ENCODE data around the gene USH1G. TPM values are rescaled to one million over a fixed set of nuclear protein-coding genes. Genes with fewer than 3 reads are reported as not detected.

Gene USH1G
- total and polyA plus RNA-seq, 2 of the 13 experiments (the other 11 are each of a cell fraction or from before 2014, with no cell fraction given), result 0.04 TPM; not detected in 1

DNA sequence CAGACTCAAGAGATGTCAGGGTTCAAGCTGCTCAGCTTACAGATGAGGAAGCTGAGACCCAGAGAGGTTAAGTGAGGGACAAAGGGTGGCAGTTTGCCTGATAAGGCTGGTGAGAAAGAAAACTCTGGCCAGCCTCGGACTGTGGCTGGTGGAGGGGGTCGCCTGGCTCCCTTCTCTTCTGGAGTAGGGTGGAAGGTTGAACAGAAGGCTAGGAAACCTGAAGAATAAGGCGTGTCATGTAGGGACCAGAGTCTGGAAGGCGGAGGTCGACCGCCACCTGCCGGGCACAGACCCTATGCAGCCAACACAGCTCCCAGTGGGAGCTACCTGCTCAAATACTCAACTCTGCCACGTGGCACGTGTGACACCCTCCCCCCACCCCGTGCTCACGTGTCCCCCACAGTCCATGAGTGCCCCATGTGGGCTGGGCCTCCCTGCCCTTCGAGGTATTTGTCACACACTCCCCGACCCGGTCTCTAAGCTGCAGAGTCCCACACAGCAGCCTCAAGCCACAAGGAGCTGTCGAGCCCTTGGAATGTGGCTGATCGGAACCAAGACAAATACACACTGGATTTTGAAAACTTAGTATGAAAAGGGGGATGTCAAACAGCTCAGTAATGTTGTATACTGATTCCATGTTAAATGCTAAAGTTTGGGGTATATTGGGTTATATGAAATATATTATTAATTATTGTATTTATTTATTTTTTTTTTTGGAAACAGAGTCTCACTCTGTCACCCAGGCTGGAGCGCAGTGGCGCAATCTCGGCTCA lies 37.7 kb upstream of the USH1G start (continued):
- TF ChIP-seq CBFB (CRISPR knock-in tag; IDR thresholded peaks at IDR 0.05), result peak; percentile 49; the same call in 1 of the 2 replicates
- TF ChIP-seq DNMT1 (CRISPR knock-in tag; IDR thresholded peaks at IDR 0.05), result no peak
- 0 out of 2 replicates have a peak, but pooled peaks have one; percentile 51 for TF ChIP-seq JUN (CRISPR knock-in tag; IDR thresholded peaks at IDR 0.05)
- no peak for TF ChIP-seq ZNF468 (CRISPR knock-in tag; IDR thresholded peaks at IDR 0.05)
- TF ChIP-seq ZNF550 (CRISPR knock-in tag; IDR thresholded peaks at IDR 0.05; ENCODE audit: borderline replicate concordance), result no peak
- no peak; the same call in 1 of the 2 replicates for TF ChIP-seq CHD4 (IDR thresholded peaks at IDR 0.05; ENCODE audit: borderline replicate concordance, low read length)
- no peak for TF ChIP-seq TCF12 (IDR thresholded peaks at IDR 0.05)
- TF ChIP-seq TCF12 (CRISPR knock-in tag; IDR thresholded peaks at IDR 0.05), result no peak
- peak; percentile 30; the same call in 1 of the 2 replicates for TF ChIP-seq NFYC (CRISPR knock-in tag; IDR thresholded peaks at IDR 0.05)
- TF ChIP-seq, protein P1, sequence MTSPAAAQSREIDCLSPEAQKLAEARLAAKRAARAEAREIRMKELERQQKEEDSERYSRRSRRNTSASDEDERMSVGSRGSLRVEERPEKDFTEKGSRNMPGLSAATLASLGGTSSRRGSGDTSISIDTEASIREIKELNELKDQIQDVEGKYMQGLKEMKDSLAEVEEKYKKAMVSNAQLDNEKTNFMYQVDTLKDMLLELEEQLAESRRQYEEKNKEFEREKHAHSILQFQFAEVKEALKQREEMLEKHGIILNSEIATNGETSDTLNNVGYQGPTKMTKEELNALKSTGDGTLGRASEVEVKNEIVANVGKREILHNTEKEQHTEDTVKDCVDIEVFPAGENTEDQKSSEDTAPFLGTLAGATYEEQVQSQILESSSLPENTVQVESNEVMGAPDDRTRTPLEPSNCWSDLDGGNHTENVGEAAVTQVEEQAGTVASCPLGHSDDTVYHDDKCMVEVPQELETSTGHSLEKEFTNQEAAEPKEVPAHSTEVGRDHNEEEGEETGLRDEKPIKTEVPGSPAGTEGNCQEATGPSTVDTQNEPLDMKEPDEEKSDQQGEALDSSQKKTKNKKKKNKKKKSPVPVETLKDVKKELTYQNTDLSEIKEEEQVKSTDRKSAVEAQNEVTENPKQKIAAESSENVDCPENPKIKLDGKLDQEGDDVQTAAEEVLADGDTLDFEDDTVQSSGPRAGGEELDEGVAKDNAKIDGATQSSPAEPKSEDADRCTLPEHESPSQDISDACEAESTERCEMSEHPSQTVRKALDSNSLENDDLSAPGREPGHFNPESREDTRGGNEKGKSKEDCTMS (CRISPR knock-in tag; conservative IDR thresholded peaks at IDR 0.05), result no peak
- TF ChIP-seq NFYB (CRISPR knock-in tag; IDR thresholded peaks at IDR 0.05), result no peak
- TF ChIP-seq FOSL1 (CRISPR knock-in tag; IDR thresholded peaks at IDR 0.05; ENCODE audit: borderline replicate concordance), result no peak
- TF ChIP-seq, protein P2, sequence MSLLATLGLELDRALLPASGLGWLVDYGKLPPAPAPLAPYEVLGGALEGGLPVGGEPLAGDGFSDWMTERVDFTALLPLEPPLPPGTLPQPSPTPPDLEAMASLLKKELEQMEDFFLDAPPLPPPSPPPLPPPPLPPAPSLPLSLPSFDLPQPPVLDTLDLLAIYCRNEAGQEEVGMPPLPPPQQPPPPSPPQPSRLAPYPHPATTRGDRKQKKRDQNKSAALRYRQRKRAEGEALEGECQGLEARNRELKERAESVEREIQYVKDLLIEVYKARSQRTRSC (CRISPR knock-in tag; IDR thresholded peaks at IDR 0.05; ENCODE audit: low read depth), result 0 out of 2 replicates have a peak, but pooled peaks have one; percentile 64
- no peak for TF ChIP-seq SRSF9 (IDR thresholded peaks at IDR 0.05; ENCODE audit: borderline replicate concordance, insufficient read depth, low read depth, low read length, poor library complexity, severe bottlenecking)
- 0 out of 2 replicates have a peak, but pooled peaks have one; percentile 56 for TF ChIP-seq SAFB2 (CRISPR knock-in tag; IDR thresholded peaks at IDR 0.05; ENCODE audit: borderline replicate concordance, low read depth)
- 0 out of 2 replicates have a peak, but pooled peaks have one; percentile 12 for TF ChIP-seq ZNF563 (CRISPR knock-in tag; IDR thresholded peaks at IDR 0.05)
- no peak for TF ChIP-seq TCF7L2 (IDR thresholded peaks at IDR 0.05; ENCODE audit: low read depth, low read length)
- TF ChIP-seq ZMYM4 (CRISPR knock-in tag; IDR thresholded peaks at IDR 0.05), result peak; percentile 45; the same call in 1 of the 2 replicates
- 0 out of 2 replicates have a peak, but pooled peaks have one; percentile 58 for TF ChIP-seq ZNF335 (CRISPR knock-in tag; IDR thresholded peaks at IDR 0.05)
- TF ChIP-seq, protein P3, sequence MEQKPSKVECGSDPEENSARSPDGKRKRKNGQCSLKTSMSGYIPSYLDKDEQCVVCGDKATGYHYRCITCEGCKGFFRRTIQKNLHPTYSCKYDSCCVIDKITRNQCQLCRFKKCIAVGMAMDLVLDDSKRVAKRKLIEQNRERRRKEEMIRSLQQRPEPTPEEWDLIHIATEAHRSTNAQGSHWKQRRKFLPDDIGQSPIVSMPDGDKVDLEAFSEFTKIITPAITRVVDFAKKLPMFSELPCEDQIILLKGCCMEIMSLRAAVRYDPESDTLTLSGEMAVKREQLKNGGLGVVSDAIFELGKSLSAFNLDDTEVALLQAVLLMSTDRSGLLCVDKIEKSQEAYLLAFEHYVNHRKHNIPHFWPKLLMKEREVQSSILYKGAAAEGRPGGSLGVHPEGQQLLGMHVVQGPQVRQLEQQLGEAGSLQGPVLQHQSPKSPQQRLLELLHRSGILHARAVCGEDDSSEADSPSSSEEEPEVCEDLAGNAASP (CRISPR knock-in tag; IDR thresholded peaks at IDR 0.05; ENCODE audit: borderline replicate concordance), result peak; percentile 74
- TF ChIP-seq, protein P4, sequence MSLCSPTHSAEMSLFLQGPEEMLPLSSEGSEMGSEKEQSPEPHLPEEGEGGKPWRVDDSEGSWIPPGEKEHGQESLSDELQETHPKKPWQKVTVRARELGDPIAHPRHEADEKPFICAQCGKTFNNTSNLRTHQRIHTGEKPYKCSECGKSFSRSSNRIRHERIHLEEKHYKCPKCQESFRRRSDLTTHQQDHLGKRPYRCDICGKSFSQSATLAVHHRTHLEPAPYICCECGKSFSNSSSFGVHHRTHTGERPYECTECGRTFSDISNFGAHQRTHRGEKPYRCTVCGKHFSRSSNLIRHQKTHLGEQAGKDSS (CRISPR knock-in tag; IDR thresholded peaks at IDR 0.05; ENCODE audit: borderline replicate concordance, low read depth), result no peak
- TF ChIP-seq, protein P5, sequence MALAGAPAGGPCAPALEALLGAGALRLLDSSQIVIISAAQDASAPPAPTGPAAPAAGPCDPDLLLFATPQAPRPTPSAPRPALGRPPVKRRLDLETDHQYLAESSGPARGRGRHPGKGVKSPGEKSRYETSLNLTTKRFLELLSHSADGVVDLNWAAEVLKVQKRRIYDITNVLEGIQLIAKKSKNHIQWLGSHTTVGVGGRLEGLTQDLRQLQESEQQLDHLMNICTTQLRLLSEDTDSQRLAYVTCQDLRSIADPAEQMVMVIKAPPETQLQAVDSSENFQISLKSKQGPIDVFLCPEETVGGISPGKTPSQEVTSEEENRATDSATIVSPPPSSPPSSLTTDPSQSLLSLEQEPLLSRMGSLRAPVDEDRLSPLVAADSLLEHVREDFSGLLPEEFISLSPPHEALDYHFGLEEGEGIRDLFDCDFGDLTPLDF (CRISPR knock-in tag; IDR thresholded peaks at IDR 0.05), result no peak
- TF ChIP-seq ZSCAN9 (CRISPR knock-in tag; IDR thresholded peaks at IDR 0.05; ENCODE audit: borderline replicate concordance), result peak; percentile 71; the same call in 1 of the 2 replicates

Measured in HepG2 (cell line).